Peyer's patch (tissue), 4 donors: ENCODE data around the gene SCCPDH.

Source experiments
- POLR2A ChIP-seq, 2 donors: fragments of 450-650 bp; IDR thresholded peaks; one replicate each; pipeline ENCODE4 v1.5.1; 2017; ENCODE audit warnings: antibody characterized with exemption in 2 of 2, mild to moderate bottlenecking in 2 of 2, moderate library complexity in 2 of 2
- TF ChIP-seq, protein P1 (sequence below), 6 experiments: fragments of 450-650 bp in 4 of 6; fragments of 200-600 bp in 2 of 6; sonication (generic) in 1 of 6; IDR thresholded peaks; one replicate each; pipeline ENCODE4 v1.5.1; 2017 to 2019; ENCODE audit warnings: antibody characterized with exemption in 6 of 6, mild to moderate bottlenecking in 3 of 6, moderate library complexity in 1 of 6

DNA sequence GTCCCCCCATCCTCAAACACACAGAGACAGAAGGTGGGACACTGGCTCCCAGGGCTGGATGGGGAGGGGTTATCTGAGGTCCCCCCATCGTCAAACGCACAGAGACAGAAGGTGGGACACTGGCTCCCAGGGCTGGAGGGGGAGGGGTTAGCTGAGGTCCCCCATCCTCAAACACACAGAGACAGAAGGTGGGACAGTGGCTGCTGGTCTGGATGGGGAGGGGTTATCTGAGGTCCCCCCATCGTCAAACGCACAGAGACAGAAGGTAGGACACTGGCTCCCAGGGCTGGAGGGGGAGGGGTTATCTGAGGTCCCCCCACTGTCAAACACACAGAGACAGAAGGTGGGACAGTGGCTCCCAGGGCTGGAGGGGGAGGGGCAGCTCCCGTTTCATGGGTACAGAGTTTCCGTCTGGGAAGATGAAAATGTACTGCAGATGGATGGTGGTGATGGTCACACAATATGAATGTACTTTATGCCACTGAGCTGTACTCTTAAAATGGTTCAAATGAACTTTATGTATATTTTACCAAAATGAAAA lies 69.2 kb downstream of the SCCPDH start:
- TF ChIP-seq, protein P1, sequence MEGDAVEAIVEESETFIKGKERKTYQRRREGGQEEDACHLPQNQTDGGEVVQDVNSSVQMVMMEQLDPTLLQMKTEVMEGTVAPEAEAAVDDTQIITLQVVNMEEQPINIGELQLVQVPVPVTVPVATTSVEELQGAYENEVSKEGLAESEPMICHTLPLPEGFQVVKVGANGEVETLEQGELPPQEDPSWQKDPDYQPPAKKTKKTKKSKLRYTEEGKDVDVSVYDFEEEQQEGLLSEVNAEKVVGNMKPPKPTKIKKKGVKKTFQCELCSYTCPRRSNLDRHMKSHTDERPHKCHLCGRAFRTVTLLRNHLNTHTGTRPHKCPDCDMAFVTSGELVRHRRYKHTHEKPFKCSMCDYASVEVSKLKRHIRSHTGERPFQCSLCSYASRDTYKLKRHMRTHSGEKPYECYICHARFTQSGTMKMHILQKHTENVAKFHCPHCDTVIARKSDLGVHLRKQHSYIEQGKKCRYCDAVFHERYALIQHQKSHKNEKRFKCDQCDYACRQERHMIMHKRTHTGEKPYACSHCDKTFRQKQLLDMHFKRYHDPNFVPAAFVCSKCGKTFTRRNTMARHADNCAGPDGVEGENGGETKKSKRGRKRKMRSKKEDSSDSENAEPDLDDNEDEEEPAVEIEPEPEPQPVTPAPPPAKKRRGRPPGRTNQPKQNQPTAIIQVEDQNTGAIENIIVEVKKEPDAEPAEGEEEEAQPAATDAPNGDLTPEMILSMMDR (IDR thresholded peaks at IDR 0.05) = no peak
- TF ChIP-seq POLR2A (IDR thresholded peaks at IDR 0.05) = no peak
